GM10266 (cell line): Measurements from ENCODE around the gene DLD.

Experiments used
- DNase-seq: peaks from one replicate; pipeline ENCODE4 v3.0.0; 2012; ENCODE audit errors: extremely low spot score
- TF ChIP-seq, protein P1 (sequence below): IDR thresholded peaks from 2 replicates; pipeline ENCODE4 v1.5.1; 2012; ENCODE audit warnings: mild to moderate bottlenecking, low read depth; ENCODE audit not compliant: control insufficient read depth, insufficient read depth; ENCODE audit errors: missing control alignments

Gene DLD

DNA sequence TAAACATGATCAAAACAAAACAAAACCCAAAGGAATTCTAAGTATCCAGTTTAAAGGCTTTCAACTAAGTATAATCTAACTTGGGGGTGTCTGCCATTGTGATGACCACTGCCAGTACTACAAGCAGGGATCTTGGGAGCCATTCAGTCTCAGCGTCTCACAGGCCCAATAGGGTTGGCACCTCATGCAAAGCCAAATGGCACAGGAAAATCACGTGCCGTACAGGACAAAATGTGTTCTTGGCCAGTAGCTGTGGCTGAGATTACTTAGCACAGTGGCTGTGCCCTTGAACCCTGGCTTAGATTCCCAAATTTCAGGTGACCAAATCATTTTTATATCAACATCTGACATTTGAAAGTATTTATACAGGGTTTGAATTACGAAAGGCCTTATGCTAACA is 50.0 kb downstream of the DLD start:
- no peak for DNase-seq
- TF ChIP-seq, protein P1, sequence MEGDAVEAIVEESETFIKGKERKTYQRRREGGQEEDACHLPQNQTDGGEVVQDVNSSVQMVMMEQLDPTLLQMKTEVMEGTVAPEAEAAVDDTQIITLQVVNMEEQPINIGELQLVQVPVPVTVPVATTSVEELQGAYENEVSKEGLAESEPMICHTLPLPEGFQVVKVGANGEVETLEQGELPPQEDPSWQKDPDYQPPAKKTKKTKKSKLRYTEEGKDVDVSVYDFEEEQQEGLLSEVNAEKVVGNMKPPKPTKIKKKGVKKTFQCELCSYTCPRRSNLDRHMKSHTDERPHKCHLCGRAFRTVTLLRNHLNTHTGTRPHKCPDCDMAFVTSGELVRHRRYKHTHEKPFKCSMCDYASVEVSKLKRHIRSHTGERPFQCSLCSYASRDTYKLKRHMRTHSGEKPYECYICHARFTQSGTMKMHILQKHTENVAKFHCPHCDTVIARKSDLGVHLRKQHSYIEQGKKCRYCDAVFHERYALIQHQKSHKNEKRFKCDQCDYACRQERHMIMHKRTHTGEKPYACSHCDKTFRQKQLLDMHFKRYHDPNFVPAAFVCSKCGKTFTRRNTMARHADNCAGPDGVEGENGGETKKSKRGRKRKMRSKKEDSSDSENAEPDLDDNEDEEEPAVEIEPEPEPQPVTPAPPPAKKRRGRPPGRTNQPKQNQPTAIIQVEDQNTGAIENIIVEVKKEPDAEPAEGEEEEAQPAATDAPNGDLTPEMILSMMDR, result no peak

DNA sequence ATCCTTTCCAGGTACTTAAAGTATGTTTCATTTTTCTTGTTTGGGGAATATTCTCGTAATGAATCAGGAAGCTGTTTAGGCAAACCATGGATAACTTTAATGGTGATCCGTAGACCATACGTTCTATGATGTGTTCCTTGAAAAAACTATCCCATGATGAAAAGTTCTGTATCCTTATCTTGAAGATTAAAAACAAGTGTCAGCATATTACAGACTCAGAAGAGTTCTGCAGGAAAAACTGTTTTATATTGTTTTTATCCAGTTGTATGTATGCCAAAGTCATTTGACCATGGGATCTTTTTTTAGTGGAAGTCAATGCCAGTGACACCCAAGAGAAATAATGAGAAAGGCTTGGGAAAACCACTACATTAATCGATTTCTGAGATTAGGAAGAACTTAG is 52.0 kb downstream of the DLD start:
- TF ChIP-seq, protein P1, result no peak
- DNase-seq, result no peak

DNA sequence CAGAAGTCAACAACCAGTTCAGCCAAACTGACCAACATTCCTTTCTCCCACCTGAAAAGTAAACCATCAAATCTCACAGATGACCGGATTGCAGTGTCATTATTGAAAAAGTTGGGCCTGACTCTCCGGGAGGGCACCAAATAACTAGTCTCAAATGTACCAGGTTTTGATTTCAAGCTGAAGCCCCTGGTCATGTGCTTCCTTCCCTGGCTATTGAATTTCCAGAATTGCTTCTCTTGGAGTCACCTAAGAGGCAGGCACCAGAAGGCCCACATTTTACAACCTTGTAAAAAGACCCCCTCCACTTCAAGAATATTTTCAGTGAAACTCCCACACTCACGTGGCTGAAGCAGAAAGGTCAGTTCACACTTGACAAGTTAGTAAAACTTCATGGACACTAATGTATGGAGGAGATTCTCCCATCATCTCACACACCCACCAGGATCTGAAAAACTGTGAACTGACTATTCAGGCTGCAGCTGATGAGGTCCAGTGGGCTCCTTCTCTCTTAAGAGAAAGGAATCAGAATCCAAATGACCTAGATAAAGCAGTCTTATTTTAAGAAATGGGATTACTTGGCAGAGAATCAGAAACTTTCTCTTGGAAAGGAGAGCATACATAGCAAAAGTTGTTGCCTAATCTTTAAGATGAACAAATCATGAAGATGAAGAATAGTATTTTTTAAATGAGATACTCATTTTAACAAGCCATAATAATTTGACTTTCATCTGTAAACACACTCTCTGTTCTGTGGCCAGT is 53.6 kb downstream of the DLD start:
- TF ChIP-seq, protein P1, result no peak
- DNase-seq, result no peak

DNA sequence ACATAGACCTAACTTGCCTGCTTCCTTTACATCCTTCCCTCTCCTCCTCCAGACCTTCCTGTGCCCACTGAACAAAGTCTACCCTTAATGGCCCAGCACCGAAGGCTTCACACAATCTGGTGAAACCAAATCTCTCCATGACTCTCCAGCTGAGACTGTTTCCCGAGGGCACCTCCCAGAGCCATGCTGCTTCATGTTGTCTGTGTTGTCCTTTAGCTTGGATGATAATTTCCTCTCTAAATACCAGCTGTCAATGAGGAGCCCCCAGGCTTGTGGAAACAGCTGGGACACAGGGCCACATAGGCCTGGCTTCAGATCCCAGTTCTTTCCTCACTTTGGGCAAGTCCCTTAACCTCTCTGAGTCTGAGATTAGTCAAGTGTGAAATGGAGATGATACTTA is 54.3 kb downstream of the DLD start:
- TF ChIP-seq, protein P1, result no peak
- DNase-seq, result no peak

DNA sequence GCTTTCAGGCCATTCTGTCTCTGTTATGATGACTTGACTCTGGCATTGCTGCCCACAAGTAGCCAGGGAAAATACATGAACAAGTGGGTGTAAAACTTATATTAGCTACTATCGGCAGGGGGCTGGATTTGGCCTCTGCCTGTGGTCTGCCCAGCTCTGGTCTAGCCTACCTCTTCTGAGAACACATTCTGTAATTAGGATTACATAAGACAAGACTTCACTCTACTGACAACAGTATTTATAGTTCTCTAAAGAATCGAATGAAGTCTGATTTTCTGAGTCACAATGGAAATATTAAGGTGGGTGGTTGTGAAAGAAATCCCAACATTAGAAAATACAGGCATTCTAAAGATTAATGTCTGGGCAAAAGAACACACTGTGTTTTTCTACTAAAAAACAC is 55.5 kb downstream of the DLD start:
- TF ChIP-seq, protein P1, result no peak
- DNase-seq, result no peak

DNA sequence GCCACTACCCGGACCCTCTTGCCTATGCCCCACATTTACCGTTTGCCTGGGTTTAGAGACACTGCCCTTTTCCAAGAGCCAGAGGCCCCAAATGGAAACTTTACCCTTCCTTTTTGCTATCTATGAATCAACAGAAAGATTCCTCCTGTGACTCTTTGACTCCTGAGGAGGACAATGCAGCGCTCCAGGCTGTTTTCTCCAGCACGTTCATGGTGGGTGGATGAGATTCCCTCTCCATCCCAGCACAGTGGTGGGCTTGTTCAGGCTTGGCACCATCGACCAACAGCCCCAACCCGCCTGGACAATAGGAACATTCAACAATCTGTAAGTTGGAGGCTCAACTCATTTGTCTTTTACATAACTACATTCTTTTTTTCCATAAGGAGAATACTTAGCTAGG is 55.9 kb downstream of the DLD start:
- TF ChIP-seq, protein P1, result no peak
- no peak for DNase-seq

DNA sequence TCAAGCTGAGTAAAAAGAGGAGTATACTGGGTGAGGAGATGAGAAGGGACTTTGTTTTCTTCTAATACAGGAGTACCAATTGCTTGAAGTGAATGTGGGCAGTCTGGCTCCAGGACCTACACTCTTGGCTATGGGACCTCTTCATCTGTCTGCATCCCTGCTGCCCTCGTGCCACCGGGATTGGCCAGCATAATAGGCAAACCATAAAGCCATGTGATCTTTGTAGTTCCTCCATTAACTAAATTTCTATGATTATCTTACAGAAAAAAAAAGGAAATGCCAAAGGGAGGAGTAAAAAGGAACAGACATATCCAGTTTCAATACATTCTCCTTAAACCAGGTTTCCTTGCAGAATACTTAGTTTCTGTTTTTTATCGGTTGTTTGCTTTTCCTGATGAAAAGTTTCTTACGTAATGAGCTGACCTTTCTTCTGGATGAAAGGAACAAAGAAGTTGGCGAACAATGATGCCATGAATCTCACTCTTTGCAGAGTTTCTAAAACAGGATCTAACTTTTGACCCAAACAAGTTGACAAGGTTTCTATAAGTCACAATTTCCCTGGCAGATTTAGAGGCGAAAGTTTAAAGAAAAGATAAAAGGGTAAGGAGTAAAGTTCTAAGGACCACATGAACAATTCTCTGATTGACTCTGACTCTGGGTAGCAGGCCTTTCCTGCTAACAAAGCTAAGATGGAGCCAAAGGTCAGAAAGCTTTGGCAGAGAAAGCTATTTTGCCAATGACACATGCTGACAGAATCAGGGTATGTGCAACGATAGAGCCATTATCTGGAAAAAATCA is 57.9 kb downstream of the DLD start:
- DNase-seq, result no peak

More for the DNA sequence above, 57.9 kb downstream of the DLD start:
- TF ChIP-seq, protein P1, result no peak
